C1 segment of cervical spinal cord (tissue), 14 donors: ENCODE data around the gene NAGK.

Source experiments
- DNase-seq, 14 donors: peaks; one replicate each; lab custom pipeline; 2025; lab: John Stamatoyannopoulos, UW

The NAGK gene

GRCh38 chr2:71108091-71108490 lies 39.6 kb downstream of the NAGK start:
- no peak for DNase-seq

GRCh38 chr2:71113843-71114242 lies 45.4 kb downstream of the NAGK start:
- DNase-seq = no peak

GRCh38 chr2:71117063-71117462 lies 48.6 kb downstream of the NAGK start:
- no peak for DNase-seq

- DNase-seq = no peak
Measured at GRCh38 chr2:71120195-71120594, 51.7 kb downstream of the NAGK start.

- DNase-seq = no peak
Measured at GRCh38 chr2:71121479-71121878, 53.0 kb downstream of the NAGK start.

GRCh38 chr2:71122387-71123298 lies 54.2 kb downstream of the NAGK start:
- no peak for DNase-seq

- DNase-seq = no peak
Measured at GRCh38 chr2:71125506-71126294, 57.3 kb downstream of the NAGK start.

GRCh38 chr2:71126957-71127356 lies 58.5 kb downstream of the NAGK start:
- no peak for DNase-seq
